ENCODE data around the gene TRMT10A. TPM values are rescaled to one million over a fixed set of nuclear protein-coding genes. Genes with fewer than 3 reads are reported as not detected.

TRMT10A gene
- total RNA-seq, 1 donor from 2014 or later, result 1.2 TPM

DNA sequence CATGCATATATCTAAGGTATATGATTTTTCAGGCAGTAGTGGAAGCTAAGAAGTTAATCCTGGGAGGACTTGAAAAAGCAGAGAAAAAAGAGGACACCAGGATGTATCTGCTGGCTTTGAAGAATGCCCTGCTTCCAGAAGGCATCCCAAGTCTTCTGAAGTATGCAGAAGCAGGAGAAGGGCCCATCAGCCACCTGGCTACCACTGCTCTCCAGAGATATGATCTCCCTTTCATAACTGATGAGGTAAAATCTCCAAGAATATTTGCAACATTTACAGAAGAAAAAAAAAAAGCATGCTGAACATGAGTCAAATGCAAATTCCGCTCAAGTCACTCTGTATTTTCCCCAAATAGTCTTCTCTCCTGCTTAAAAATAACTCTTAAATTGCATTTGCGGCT, 42.9 kb upstream of the TRMT10A start:
- Histone ChIP-seq H3K27me3 (no peaks in the 10 kb centered on the region), H3K9me3 (no peaks in the 10 kb centered on the region), H3K4me3 (no peak overlapping the region), H3K4me1 (no peaks in the 10 kb centered on the region), H3K36me3 (no peaks in the 10 kb centered on the region), H3K27ac (no peak overlapping the region)
- no peak for DNase-seq (ENCODE audit: extremely low spot score in 2 of 2)
- intact Hi-C loops (cut with DNase I), result no loop called here
- no peak for TF ChIP-seq POLR2AphosphoS5 (IDR thresholded peaks at IDR 0.05; ENCODE audit: insufficient read depth in 1 of 2, low read depth in 1 of 2)
- TF ChIP-seq, protein P1, sequence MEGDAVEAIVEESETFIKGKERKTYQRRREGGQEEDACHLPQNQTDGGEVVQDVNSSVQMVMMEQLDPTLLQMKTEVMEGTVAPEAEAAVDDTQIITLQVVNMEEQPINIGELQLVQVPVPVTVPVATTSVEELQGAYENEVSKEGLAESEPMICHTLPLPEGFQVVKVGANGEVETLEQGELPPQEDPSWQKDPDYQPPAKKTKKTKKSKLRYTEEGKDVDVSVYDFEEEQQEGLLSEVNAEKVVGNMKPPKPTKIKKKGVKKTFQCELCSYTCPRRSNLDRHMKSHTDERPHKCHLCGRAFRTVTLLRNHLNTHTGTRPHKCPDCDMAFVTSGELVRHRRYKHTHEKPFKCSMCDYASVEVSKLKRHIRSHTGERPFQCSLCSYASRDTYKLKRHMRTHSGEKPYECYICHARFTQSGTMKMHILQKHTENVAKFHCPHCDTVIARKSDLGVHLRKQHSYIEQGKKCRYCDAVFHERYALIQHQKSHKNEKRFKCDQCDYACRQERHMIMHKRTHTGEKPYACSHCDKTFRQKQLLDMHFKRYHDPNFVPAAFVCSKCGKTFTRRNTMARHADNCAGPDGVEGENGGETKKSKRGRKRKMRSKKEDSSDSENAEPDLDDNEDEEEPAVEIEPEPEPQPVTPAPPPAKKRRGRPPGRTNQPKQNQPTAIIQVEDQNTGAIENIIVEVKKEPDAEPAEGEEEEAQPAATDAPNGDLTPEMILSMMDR (IDR thresholded peaks at IDR 0.05), result no peak
- TF ChIP-seq POLR2A (IDR thresholded peaks at IDR 0.05), result no peak

DNA sequence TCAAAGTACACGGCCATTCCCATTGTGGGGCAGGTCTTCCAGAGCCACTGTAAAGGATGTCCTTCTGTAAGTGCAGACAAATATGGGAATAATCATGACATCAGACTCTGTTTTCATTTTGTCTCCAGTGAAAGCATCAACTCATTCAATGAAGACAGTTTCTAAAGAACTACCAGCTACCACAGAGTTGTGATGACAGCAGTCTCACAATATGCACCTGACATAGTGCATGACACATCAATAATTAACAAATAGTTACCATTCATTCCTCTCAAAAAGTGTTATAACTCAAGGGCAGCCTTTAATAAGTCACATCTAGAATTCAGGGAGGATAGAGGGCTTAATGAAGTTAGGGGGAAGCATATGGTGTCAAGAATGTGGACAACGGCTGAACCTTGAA, 31.0 kb upstream of the TRMT10A start:
- H3K27ac ChIP-seq, result no peak overlapping the region
- TF ChIP-seq POLR2AphosphoS5 (IDR thresholded peaks at IDR 0.05; ENCODE audit: insufficient read depth in 1 of 2, low read depth in 1 of 2), result no peak
- TF ChIP-seq, protein P1 (IDR thresholded peaks at IDR 0.05), result no peak
- TF ChIP-seq POLR2A (IDR thresholded peaks at IDR 0.05), result no peak
- H3K27me3 ChIP-seq, result no peaks in the 10 kb centered on the region
- no peak for DNase-seq (ENCODE audit: extremely low spot score in 2 of 2)
- no peak overlapping the region for H3K4me3 ChIP-seq
- no peaks in the 10 kb centered on the region for H3K36me3 ChIP-seq
- no peaks in the 10 kb centered on the region for H3K4me1 ChIP-seq
- intact Hi-C loops (cut with DNase I), result no loop called here
- no peaks in the 10 kb centered on the region for H3K9me3 ChIP-seq

DNA sequence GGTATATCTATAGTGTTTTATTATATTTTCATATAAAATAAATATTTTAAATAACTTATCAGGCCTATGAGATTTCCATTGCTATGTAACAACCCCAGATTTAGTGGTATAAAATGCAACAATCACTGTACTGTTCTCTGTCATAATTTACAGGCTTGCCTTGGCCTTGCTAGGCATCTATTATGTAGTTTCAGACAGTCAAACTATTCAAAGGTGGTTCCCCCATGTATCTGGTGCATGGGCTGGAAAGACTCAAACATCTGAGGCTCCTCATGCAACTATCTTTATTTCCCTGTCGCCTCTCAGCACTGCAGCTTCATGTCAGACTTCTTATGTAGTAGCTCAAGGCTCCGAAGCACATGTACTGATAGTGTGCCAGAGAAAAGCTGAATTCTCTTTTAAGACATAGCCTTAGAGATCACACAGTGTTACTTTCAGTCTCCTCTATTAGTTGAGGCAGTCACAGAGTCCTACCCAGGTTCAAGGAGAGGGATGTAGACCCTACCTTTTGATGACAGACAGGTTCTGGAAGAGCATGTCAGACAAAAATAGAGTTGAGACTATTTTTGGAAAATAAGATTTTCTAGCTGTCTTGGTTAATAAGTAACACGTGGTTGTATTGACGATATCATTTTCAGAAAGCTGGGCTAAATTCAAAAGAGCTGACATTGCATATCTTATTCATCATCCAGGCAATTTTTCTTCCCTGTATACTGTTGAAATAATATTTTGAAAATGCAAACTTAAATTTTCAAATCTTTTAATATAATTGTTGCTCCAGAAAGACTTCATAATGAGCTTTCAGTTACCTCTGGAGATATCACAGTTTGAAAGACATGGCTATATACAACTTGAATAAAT, 30.2 kb upstream of the TRMT10A start:
- H3K4me1 ChIP-seq, result no peaks in the 10 kb centered on the region
- H3K4me3 ChIP-seq, result no peak overlapping the region
- TF ChIP-seq, protein P1 (IDR thresholded peaks at IDR 0.05), result no peak
- TF ChIP-seq POLR2AphosphoS5 (IDR thresholded peaks at IDR 0.05; ENCODE audit: insufficient read depth in 1 of 2, low read depth in 1 of 2), result no peak
- TF ChIP-seq POLR2A (IDR thresholded peaks at IDR 0.05), result no peak
- H3K27me3 ChIP-seq, result no peaks in the 10 kb centered on the region
- intact Hi-C loops (cut with DNase I), result no loop called here
- no peak overlapping the region for H3K27ac ChIP-seq
- H3K9me3 ChIP-seq, result no peaks in the 10 kb centered on the region
- no peak for DNase-seq (ENCODE audit: extremely low spot score in 2 of 2)
- no peaks in the 10 kb centered on the region for H3K36me3 ChIP-seq

DNA sequence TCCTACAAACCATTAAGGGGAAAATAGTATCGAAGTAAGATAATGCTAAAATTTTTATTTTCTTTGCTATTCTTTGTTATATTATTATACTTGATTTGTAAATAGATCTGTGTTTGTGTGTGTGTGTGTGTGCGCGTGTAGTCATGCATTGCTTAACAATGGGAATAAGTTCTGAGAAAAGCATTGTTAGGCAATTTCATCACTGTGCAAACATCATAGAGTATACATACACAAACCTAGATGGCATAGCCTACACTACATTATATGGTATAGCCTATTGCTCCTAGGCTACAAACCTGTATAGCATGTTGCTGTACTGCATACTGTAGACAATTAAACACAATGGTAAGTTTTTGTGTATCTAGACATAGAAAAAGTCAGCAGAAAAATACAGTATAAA, 27.9 kb upstream of the TRMT10A start:
- H3K27me3 ChIP-seq, result no peaks in the 10 kb centered on the region
- H3K4me3 ChIP-seq, result no peak overlapping the region
- no peak overlapping the region for H3K27ac ChIP-seq
- no peak for DNase-seq (ENCODE audit: extremely low spot score in 2 of 2)
- no peaks in the 10 kb centered on the region for H3K4me1 ChIP-seq
- no peaks in the 10 kb centered on the region for H3K36me3 ChIP-seq
- TF ChIP-seq POLR2AphosphoS5 (IDR thresholded peaks at IDR 0.05; ENCODE audit: insufficient read depth in 1 of 2, low read depth in 1 of 2), result no peak
- TF ChIP-seq, protein P1 (IDR thresholded peaks at IDR 0.05), result no peak
- TF ChIP-seq POLR2A (IDR thresholded peaks at IDR 0.05), result no peak
- intact Hi-C loops (cut with DNase I), result no loop called here
- H3K9me3 ChIP-seq, result no peaks in the 10 kb centered on the region

DNA sequence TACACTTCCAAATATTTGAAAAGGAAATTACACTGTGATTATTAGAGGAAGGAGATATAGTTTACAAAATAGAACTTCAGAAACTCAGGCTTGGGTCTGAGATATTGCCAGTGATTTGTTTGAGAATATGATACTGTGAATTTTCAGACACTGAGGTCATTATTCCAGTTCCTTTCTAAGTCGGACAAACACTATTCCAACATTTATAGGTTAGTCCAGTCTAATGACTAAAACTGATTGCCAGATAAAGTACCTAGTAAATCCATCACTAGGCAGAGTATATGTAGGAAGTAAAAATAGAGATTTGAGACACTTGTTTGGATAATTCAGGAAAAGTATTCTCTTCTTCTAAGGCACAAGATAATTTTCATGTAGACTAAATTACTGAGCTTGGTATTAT, 24.0 kb upstream of the TRMT10A start:
- TF ChIP-seq, protein P1 (IDR thresholded peaks at IDR 0.05), result no peak
- TF ChIP-seq POLR2A (IDR thresholded peaks at IDR 0.05) (no peak), POLR2AphosphoS5 (IDR thresholded peaks at IDR 0.05; ENCODE audit: insufficient read depth in 1 of 2, low read depth in 1 of 2) (no peak)

More for the DNA sequence above, 24.0 kb upstream of the TRMT10A start:
- no peaks in the 10 kb centered on the region for H3K36me3 ChIP-seq
- H3K27me3 ChIP-seq, result no peaks in the 10 kb centered on the region
- no peaks in the 10 kb centered on the region for H3K4me1 ChIP-seq
- no peak overlapping the region for H3K4me3 ChIP-seq
- intact Hi-C loops (cut with DNase I), result no loop called here
- DNase-seq (ENCODE audit: extremely low spot score in 2 of 2), result no peak
- no peak overlapping the region for H3K27ac ChIP-seq
- H3K9me3 ChIP-seq, result no peaks in the 10 kb centered on the region

All from vagina (tissue), 2 donors.